OCI-M2 (cell line): ENCODE data around the gene ARL2.

Experiments
- DNase-seq: peaks from one replicate; lab custom pipeline; 2025; ENCODE audit not compliant: unreplicated experiment; lab: John Stamatoyannopoulos, UW

Gene ARL2

DNA sequence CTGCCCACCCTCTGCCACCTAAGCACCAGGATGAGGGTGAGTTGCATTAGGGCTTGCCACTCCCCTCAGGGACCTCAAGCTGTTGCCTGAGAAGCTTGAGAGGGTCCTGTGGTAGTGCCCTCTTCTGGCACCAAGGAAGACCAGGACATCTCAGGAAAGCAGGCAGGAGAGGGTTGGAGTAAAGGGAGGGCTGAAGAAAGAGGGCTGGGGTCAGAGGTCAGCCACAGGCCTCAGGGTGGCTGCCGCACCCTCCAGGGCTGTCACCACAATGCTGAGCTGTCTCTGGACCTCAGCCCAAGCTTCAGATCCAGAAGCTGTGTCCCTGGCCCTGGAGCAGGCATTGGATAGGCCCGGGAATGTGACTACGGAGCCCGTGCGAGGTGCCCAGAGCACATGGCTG, 31.1 kb downstream of the ARL2 start:
- DNase-seq, result no peak

DNA sequence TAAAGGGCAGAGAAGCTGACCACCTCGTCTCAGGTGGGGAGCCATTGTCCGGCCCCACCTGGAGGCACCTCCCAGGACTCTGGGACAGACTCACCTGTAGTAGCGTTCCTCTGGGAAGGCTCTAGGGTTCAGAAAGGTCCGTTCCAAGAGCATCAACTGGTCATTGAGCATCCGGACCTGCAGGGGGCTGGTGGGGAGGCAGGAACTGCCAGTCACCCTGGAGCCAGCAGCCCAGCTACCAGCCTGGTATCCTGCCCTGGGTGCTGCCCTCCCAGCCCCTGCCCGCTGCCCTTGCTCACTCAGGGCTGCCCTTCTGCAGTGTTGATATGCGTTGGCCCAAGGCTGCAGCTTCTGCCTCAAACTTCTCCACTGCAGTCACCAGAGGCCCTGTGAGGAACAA, 31.8 kb downstream of the ARL2 start:
- no peak for DNase-seq

DNA sequence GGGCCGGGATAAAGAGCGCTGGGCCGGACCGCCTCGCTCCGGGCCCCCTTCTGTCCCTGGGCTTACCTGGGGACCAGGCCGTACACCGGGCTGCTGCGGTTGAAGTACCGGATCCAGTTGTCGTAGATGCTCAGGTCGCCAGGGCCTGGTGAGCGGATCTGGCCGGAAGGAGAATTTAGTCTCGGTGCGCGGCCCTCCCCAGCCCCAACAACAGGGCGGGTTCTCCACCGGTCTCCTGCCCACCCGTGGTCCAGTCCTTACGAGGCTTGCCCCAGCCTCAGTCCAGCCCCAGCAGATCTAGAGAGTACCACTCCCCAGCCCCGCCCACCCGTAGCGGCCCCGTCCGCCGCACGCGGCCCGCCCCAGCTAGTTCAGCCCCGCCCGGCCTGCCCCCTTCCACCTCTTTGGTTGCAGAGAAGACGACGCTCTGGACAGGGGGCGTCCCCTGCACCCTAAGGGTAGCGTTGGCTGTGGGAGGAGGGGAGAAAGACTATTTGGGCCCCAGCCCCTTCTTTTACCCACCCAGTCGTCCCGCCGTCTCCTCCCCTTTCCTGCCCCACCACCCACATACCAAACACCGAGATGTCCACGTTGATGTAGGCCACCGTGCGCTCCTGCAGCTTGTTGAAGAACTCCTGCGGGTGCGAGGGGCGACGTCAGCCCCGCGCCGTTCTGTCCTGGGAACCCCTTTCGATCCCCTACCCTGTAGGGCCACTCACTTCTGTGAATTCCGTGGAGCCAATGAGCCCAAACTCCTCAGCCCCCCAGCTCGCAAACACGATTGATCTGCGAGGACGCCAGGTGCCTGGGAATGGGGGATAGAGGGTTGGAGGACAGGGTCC, 33.8 kb downstream of the ARL2 start:
- no peak for DNase-seq

DNA sequence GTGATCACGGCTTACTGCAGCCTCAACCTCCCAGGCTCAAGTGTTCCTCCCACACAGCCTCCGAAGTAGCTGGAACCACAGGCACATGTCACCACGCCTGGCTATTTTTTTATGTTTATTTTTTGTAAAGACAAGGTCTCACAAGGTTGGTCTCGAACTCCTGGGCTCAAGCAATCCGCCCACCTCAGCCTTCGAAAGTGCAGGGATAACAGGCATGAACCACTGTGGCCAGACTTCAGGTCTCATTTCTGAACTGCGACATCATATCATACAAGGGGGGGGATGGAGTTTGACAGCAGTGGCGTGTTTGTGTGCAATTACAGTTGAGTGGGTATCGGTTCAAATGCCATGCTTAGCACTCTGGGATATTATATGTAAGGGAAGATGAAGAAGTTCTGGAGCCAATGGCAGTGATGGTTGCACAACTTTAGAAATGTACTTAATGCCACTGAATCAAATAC, 37.5 kb downstream of the ARL2 start:
- no peak for DNase-seq

DNA sequence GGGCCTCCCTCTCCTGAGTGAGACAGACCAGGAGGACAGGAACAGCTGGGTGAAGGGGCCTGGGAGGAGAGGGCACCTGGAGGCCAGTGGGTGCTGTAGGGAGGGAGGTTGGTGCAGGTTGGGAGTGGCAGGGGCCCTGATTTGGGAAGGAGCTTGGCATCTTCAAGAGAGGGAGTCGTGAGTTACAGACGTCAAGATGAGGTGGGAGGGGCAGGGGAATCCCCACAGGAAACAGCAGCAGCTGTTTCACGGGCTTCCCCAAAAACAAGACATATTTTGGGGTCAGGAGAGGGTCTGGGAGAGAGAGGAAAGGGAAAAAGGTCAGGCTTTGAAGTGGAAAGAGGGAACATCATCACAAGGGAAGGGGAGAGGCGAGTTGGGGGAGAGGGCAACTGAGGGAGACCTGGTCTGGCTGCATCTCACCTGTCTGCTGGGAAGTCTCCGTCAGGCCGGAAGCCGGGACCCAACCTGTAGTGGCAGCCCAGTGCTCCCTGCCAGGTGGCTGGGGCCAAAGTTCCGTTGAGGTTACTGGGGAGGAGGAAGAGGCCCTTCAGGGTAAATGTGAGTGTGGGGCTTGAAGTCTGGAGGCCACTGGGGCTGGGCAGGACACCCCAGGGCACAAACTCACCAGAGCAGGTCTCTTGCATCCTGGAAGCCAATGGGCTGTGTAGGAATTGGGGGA, 40.0 kb downstream of the ARL2 start:
- no peak for DNase-seq

- no peak for DNase-seq
These were observed 41.6 kb downstream of the ARL2 start for GRCh38 chr11:65055538-65055937.

GRCh38 chr11:65056999-65057398, 43.0 kb downstream of the ARL2 start:
- no peak for DNase-seq

- DNase-seq, result no peak
These were observed 43.6 kb downstream of the ARL2 start for GRCh38 chr11:65057526-65057925.

DNA sequence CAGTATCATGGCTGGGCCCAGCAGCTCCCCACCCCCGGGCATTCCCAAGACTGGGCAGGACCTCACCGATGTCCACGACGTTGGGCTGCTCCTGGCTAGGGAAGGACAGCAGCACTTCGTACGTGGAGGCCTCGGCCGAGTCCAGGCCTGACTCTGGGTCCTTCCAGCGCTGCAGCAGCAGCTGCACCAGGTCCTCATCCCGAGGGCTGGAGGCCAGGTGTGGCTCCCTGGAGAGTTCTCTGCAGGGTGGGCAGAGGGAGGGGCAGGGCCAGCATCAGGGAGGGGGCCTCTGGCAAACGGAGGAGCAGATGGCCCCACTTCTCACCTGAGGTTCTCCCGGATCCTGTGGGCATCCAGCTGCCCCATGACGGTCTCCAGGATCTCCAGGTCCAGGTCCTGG, 44.1 kb downstream of the ARL2 start:
- DNase-seq, result no peak

DNA sequence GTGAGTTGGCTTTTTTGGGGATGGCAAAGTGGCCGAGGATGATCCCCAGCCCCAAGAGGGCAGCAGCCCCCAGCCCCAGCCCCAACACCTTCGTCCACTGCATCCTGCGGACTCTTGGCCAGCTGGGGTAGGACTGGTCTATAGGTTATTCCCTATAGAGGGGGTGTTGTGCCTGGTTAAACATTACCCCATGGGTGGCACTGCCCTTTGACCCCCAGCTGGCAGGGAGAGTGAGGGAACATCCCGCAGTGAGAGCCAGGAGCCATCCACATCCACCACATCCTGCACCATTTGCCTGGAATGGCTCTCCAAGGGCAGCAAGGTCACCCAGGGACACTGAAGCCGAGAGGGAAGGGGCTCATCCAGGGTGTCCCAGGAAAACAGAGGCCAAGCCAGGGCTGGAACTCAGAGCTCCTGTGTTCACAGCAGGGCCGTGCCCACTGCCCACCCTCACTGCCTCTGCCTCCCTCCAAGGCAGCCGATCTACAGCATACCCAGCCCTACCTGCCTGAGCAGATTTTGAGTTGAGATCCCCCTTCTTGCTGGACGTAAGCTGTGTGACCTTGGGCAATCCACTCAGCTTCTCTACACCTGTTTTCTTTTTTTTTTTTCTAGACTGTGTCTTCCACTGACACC, 44.6 kb downstream of the ARL2 start, which contains the start of gene NAALADL1:
Gene NAALADL1, minus strand, starts transcription at position 135 of the 636 bp plus-strand sequence. Its CDS starts 32 bp downstream, at position 103.
- no peak for DNase-seq

- DNase-seq, result no peak
These were observed 45.6 kb downstream of the ARL2 start for GRCh38 chr11:65059523-65059922.

DNA sequence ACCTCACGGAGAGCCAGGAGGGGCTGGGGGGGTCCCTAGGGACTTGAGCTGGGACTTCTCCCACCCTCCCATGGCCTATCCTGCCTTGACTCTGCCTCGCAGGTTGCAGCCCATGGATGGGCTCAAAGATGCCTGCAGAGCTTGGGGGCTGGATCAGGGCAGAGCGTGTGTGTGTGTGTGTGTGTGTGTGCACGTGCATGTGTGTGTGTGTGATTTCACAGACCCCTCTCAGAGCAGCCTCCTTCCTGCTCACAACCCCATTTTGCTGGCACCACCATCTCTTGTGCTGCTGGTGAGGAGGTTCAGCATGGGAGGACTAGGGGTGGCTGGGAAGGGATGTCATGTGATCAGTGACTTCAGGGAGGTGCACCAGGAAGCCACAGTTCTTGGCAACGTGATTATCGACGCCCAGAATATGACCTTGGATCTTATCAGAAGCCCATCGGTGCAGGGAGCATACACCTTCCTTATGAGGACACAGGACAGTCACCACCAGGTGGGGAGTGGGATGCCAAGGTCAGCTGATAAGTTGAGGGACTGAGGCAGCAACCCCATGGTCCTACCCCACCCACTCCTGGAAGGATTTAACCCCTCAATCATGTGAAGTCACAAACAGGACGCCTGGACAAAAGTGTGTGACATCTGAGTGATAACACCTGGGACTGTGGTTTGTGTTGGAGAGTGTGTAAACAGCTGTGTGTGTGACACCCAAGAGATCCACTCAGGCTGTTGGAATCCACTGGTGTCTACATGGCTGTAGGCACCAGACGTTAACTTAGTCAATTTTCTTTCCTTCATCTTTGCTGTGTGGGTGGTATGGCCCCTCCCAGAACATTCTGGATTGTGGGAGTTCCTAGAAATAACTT, 46.2 kb downstream of the ARL2 start:
- DNase-seq, result no peak

GRCh38 chr11:65060913-65061408, 47.0 kb downstream of the ARL2 start:
- no peak for DNase-seq

GRCh38 chr11:65063532-65063931, 49.6 kb downstream of the ARL2 start:
- DNase-seq, result no peak

GRCh38 chr11:65064847-65065240, 50.9 kb downstream of the ARL2 start:
- DNase-seq, result no peak

DNA sequence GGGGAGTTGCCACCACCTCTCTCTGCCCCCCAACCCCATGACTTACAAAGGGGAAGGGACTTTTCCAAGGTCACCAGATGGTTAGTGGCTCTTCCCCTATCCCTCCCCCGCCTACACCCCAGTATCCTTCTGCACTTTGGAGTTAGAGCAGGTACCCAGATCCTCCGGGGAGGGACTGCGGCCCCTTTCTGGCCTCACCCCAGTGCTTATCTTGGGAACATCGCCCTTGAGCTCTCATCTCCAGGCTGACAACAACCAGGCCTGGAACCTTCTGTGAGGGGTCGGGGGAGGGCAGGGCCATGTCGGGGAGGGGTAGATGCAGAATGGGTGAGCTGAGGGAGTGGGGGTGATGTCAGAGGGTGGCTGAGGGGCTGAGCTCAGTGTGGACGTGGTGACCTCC, 51.9 kb downstream of the ARL2 start:
- DNase-seq, result no peak

- DNase-seq, result no peak
These were observed 52.4 kb downstream of the ARL2 start for GRCh38 chr11:65066315-65066714.

GRCh38 chr11:65066805-65067291, 52.9 kb downstream of the ARL2 start:
- no peak for DNase-seq

- DNase-seq, result no peak
These were observed 53.5 kb downstream of the ARL2 start for GRCh38 chr11:65067446-65067845.

DNA sequence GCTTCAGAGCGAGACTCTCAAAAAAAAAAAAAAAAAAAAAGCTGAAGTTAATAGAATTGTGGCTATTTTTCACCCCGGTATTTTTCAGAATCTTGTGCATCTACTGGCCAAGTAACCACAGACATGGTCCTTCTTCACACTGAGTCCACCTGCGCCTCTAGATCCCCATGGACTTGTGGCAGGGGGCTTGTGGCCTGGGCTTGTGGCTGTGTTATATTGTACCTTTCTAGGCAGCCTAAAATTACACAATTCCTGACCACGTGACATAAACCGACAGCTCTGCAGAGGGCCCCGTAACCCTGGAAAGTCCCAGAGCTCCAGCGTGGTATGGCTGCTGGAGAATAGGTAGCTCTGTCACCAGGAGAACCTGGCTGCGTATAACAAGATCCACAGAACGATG, 55.3 kb downstream of the ARL2 start:
- DNase-seq, result no peak
